ENCODE data around the gene HDAC7.

DNA sequence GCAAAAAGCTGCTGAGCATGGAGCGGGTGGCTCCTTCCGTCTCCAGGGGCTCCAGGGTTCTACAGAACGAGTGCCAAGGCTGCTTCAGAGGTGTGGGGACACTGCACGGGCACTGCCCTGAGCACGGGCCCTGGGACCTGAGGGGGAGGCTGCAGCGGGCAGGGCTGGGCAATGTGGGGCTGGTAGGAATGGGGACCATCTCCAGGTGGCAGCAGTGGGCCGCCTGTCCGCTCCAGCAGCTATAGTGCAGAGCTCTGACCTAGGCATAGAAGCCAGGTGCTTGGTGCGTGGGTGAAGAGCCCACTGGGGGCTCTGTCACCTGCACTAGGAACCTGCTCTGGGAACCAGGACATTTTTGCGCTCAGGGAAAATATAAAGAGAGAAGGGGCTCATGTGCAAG is 22.3 kb downstream of the HDAC7 start:
- TF ChIP-seq, protein P1, sequence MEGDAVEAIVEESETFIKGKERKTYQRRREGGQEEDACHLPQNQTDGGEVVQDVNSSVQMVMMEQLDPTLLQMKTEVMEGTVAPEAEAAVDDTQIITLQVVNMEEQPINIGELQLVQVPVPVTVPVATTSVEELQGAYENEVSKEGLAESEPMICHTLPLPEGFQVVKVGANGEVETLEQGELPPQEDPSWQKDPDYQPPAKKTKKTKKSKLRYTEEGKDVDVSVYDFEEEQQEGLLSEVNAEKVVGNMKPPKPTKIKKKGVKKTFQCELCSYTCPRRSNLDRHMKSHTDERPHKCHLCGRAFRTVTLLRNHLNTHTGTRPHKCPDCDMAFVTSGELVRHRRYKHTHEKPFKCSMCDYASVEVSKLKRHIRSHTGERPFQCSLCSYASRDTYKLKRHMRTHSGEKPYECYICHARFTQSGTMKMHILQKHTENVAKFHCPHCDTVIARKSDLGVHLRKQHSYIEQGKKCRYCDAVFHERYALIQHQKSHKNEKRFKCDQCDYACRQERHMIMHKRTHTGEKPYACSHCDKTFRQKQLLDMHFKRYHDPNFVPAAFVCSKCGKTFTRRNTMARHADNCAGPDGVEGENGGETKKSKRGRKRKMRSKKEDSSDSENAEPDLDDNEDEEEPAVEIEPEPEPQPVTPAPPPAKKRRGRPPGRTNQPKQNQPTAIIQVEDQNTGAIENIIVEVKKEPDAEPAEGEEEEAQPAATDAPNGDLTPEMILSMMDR (conservative IDR thresholded peaks at IDR 0.05 in 1 of 2, IDR thresholded peaks at IDR 0.05 in 1 of 2; ENCODE audit: low read depth in 1 of 2, low read length in 2 of 2) = peak; percentile 9 to 26
- no peak for TF ChIP-seq EZH2 (IDR thresholded peaks at IDR 0.05; ENCODE audit: low read length, missing control alignments)
